ENCODE data around the gene ALPK1.

The ALPK1 gene

DNA sequence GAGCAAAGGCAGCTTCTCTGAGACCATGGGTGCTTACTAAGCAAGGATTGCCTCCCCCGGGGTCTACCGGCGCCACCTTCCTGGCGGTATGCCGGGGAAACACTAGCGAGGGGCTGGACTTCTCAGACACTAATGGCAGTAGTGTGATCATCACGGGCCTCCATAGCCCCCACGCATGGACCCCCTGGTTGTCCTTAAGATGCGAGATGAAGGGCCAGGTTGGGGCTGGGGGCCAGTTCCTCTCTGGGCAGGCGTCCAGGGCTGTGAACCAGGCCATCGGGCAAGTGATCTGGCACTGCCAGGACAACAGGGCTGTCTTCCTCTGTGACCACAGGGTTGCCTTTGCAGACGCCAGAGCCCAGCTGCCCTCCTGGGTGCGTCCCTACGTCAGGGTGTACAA lies 60.7 kb downstream of the ALPK1 start:
- TF ChIP-seq, protein P1, sequence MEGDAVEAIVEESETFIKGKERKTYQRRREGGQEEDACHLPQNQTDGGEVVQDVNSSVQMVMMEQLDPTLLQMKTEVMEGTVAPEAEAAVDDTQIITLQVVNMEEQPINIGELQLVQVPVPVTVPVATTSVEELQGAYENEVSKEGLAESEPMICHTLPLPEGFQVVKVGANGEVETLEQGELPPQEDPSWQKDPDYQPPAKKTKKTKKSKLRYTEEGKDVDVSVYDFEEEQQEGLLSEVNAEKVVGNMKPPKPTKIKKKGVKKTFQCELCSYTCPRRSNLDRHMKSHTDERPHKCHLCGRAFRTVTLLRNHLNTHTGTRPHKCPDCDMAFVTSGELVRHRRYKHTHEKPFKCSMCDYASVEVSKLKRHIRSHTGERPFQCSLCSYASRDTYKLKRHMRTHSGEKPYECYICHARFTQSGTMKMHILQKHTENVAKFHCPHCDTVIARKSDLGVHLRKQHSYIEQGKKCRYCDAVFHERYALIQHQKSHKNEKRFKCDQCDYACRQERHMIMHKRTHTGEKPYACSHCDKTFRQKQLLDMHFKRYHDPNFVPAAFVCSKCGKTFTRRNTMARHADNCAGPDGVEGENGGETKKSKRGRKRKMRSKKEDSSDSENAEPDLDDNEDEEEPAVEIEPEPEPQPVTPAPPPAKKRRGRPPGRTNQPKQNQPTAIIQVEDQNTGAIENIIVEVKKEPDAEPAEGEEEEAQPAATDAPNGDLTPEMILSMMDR (IDR thresholded peaks at IDR 0.05; ENCODE audit: extremely low read depth, missing control alignments) = no peak
- DNase-seq (ENCODE audit: low spot score) = no peak

GRCh38 chr4:112358415-112358814 lies 61.2 kb downstream of the ALPK1 start:
- TF ChIP-seq, protein P1 (IDR thresholded peaks at IDR 0.05; ENCODE audit: extremely low read depth, missing control alignments) = no peak
- DNase-seq (ENCODE audit: low spot score) = no peak

DNA sequence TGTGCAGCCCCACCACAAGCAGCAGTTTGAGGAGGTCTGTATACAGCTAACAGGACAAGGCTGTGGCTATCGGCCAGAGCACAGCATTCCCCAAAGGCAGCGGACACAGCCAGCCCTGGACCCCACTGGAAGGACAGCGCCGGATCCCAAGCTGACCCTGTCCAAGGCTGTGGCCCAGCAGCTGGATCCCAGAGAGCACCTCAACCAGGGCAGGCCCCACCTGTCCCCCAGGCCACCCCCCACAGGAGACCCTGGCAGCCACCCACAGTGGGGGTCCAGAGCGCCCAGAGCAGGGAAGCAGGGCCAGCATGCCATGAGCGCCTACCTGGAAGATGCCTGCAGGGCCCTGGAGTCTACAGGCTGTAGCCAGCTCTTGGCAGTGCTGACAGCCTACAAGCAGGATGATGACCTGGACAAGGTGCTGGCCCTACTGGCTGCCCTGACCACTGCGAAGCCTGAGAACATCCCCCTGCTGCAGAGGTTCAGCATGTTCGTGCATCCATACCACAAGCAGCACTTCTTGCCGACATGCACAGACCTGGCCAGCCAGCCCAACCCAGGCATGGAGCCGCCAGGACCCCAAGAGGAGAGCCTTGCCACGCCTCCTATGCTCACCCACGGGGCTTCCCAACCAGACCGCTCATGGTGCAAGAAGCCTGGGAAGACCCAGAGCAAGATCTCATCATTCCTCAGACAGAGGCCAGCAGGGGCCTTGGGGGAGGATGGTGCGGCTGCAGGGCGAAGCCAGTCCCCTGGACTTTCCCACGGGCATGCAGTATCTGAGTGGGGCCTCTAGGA lies 62.0 kb downstream of the ALPK1 start:
- DNase-seq (ENCODE audit: low spot score) = no peak
- TF ChIP-seq, protein P1 (IDR thresholded peaks at IDR 0.05; ENCODE audit: extremely low read depth, missing control alignments) = no peak

GRCh38 chr4:112361181-112361791 lies 64.1 kb downstream of the ALPK1 start:
- TF ChIP-seq, protein P1 (IDR thresholded peaks at IDR 0.05; ENCODE audit: extremely low read depth, missing control alignments) = no peak
- DNase-seq (ENCODE audit: low spot score) = no peak

- TF ChIP-seq, protein P1 (IDR thresholded peaks at IDR 0.05; ENCODE audit: extremely low read depth, missing control alignments) = no peak
- no peak for DNase-seq (ENCODE audit: low spot score)
Observed at GRCh38 chr4:112370466-112370865, 73.3 kb downstream of the ALPK1 start.

DNA sequence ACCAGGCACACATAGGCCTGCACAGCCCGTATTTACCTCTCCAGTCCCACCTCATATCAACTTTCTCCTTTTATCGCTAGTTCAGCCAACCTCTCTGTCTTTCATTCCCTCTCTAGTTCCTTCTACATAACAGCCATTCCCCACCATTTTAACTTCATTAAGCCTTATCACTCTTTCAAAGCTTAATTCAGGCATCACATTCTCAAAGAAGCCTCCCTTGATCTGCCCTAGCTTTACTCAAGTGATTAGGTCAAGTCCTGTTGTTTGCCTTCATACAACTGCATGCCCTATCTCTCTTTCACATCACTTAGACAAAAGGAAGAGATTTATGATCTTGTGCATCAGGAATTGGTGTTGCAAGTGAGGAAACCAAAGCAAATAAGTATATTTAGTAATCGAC lies 74.2 kb downstream of the ALPK1 start:
- no peak for DNase-seq (ENCODE audit: low spot score)
- TF ChIP-seq, protein P1 (IDR thresholded peaks at IDR 0.05; ENCODE audit: extremely low read depth, missing control alignments) = no peak

DNA sequence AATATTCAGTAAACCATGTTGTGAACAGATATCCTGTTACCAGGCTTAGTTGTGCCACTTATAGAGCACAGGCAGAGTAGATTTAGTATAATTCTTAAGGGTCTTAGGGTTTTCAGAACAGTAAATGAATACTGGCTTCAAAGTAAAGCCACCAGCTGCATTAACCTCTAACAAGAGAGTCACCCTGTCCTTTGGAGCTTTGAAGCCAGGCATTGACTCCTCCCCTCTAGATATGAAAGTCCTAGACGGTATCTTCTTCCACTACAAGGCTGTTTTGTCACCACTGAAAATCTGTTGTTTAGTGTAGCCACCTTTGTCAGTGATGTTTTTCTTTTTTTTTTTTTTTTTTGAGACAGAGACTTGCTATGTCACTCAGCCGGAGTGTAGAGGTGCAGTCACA lies 77.7 kb downstream of the ALPK1 start:
- TF ChIP-seq, protein P1 (IDR thresholded peaks at IDR 0.05; ENCODE audit: extremely low read depth, missing control alignments) = no peak
- no peak for DNase-seq (ENCODE audit: low spot score)
